ENCODE data around the gene WHRN.
A peak's percentile ranks its signal among the peaks of the same experiment; 100 is the strongest.

WHRN gene

DNA sequence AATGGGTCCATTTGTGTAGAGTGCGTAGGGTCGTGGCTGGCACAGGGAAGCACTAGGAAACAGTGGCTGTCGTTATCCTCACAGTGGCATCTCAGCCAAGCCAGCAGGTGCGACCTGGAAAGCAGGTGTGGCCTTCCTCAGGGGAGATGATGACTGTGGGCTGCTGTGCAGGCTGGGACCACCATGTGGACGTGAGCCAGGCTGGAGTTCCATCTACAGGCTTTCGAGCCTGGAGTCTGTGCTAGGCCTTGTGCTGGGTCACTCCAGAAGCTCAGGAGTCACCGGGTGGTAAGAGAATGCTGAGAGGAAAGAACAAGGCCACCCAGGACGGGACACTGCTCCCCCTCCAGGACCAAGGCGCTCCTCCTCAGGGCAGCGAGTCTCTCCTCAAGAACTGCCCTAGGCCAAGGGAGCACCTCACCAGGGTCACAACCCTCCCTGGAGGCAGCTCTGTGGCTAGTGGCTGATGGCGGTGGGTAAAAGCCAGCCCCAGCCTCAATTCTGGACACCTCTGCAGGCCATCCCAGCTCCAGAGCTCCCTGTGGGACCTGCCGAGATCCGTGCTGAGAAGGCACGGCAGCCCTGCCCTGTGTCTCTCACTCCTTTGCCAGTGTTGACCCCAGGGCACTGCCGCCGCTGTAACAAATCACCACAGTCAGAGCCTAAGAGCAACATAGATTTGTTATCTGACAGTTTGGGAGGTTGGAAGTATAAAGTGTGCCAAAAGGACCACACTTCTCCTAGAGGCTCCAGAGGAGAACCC lies 36.0 kb downstream of the WHRN start:
- DNase-seq, result no peak

- DNase-seq, result no peak
Measured at GRCh38 chr9:114467910-114468309, 37.4 kb downstream of the WHRN start.

DNA sequence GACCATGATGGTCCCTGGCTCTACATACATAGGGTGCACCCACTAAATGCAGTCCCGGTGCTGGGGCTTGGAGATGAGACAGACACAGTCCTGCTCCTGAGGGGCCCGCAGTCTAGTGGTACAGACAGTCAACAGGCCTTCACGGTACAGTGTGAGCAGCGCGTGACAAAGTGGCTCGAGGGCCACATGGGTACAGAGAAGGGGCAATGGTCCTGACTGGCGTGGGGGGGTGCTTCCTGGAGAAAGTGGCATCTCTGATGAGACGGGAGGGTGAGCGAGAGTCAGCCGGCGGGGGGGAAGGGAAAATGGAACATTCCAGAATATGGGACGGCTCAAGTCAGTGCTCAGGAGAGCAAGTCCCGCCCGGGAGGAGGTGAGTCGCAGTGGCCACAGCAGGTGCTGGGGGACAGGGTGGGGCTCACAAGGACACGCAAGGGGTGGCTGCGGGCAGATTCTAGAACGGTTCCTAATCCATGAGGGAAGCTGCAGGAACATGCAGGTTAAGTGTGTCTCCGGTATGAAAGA lies 38.0 kb downstream of the WHRN start:
- no peak for DNase-seq

DNA sequence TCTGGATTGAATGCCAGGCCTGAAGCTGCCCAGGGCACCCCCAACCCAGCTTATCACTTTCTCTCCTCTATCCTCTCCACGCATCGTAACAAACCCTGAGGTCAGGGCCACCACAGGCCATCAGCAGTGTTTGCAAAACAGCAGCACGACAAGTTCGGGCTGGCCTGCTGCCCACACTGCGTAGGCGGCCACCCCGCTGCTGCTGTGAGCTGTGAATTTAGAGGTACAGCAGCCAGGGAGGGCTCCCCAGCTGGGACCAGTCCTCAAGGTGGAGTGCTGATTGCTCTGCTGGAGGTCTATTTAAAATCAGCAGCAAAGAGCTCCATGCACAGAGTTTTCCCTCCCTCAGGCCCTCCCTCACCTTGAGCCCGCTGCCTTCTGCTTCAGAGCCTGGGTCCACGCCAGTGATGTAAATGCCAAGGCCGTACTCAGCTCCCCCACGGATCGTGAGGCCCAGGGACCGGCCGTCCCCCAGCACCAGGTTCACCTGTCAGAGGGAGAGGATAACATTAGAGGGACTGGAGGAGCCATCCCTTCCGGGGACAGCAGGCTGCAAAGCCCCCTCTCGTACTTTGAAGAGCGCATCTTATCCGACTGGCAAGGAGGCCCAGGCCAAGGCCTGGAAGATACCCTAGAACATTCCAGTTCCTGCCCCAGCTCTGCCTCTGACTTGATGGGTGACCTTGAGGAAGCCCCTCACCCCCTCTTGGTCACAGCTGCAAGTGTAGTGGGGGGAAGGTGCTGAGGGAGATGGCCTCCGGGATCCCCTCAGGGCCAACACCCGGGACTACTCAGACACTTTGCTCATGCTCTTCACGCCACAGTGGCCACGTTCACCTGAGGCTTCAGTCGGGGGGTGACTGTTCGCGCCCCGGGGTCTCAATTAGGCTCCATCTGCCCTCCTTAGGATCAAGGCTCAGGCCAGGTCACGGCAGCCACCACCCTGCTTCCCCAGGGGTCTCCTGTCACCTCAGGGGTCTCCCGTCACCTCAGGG lies 39.1 kb downstream of the WHRN start:
- no peak for DNase-seq

GRCh38 chr9:114465417-114465816 lies 39.9 kb downstream of the WHRN start:
- no peak for DNase-seq

DNA sequence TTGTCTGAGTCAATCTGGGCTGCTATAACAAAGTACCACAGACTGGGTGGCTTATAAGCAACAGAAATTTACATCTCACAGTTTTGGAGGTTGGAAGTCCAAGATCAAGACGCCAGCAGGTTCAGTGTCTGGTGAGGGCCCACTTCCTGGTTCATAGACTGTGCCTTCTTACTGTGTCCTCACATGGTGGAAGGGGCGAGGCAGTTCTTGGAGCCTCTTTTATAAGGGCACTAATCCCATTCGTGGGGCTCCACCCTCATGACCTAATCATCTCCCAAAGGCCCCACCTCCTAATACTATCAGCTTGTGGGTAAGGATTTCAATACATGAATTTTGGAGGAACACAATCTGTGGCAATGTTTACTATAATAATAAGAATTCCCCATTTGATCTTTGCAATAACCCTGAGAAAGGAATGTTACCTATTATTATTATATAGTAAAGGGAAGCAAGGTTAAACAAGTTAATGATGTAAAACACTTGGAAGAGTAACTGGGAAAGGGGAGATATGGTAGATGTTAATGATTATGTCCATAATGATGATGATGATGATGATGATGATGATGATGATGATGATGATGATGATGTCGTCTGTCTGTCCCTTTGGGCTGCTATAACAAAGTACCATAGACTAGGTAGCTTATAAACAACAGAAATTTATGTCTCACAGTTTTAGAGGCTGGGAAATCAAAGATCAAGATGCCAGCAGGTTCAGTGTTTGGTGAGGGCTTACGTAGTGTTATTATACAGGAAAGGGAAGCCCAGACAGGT lies 40.8 kb downstream of the WHRN start:
- DNase-seq, result no peak

DNA sequence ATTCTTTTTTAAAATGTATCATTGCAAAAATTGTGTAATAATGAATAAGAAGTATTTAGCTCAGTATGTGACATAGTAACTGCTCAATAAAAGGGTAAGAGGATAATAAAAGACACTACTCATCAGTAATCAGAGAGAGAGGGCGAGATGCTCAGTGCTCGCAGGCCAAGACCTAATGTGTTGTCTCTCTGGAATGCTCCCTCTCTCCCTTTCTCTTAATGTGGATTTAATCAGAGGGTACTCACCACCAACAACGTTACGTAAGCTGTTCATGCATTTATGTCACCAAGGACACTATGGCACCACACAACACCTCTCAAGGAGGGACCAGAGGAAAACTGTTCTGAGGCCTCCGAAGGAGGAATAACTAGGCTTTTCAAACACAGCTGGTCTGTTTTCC lies 42.5 kb downstream of the WHRN start:
- DNase-seq, result no peak

- no peak for DNase-seq
Measured at GRCh38 chr9:114461468-114461867, 43.8 kb downstream of the WHRN start.

DNA sequence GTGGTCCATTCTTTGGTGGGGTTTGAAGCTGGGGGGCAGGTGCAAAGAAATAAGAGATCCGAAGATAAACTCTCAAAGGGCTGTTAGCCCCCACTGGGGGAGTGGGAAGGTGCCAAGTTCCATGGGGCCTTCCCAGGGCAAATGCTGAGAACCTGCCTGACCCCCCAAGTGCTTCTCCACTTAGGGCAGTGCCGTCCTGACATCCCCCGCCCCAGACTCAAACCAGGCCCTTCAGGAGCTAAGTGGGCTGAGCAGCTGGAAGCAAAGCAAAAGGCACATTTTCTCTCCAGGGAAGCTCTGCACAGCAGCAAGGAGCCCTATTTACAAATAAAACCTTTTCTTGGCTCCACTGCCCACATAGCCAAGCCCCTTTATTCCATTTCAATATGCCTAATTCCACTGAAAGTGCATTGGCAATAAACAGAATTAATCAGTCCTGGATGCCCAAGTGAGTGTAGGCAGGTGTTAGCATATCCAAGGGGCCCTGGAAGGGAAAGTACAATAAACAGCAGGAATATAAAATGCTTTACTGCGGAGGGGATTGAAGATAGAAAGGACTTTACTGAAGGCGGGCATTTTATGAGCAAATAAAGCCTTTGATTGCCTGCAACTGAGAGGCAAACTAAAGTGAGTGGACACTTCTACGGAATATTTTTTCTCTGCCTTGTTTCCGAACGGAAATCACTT lies 44.6 kb downstream of the WHRN start:
- DNase-seq, result no peak

DNA sequence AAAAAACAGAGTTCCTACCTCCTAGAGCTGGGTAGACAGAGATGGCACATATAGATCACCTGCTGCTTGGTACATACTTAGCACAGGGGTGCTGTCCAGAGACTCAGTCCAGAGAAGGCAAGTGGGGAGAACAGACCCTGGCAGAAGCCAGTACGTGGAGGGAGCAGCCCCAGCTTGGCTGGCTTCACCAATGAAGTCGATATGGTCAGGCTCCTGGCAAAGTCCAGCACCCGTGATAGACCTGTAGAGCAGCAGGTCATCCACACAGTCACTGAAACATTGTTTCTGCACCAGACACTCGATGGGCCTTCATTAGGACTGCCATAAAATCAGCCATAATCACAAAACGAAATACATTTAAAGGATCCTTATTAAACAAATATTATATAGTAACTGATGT lies 45.8 kb downstream of the WHRN start:
- no peak for DNase-seq

- DNase-seq, result no peak
Measured at GRCh38 chr9:114456929-114457328, 48.3 kb downstream of the WHRN start.

DNA sequence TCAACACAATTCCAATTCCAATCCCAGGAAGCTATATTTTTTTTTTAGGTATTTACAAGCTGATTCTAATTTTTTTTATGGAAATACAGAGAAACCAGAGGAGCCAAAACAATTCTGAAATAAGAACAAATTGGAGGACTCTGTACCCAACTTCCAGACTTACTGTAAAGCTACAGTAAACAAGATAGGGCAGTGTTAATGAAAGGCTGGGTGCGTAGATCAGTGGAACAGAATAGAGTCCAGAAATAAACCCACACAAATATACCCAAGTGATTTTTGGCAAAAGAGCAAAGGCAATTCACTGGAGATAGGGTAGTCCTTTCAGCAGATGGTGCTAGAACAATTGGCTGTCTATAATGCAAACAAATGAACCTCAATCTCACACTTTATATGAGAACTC lies 50.6 kb downstream of the WHRN start:
- DNase-seq, result no peak

DNA sequence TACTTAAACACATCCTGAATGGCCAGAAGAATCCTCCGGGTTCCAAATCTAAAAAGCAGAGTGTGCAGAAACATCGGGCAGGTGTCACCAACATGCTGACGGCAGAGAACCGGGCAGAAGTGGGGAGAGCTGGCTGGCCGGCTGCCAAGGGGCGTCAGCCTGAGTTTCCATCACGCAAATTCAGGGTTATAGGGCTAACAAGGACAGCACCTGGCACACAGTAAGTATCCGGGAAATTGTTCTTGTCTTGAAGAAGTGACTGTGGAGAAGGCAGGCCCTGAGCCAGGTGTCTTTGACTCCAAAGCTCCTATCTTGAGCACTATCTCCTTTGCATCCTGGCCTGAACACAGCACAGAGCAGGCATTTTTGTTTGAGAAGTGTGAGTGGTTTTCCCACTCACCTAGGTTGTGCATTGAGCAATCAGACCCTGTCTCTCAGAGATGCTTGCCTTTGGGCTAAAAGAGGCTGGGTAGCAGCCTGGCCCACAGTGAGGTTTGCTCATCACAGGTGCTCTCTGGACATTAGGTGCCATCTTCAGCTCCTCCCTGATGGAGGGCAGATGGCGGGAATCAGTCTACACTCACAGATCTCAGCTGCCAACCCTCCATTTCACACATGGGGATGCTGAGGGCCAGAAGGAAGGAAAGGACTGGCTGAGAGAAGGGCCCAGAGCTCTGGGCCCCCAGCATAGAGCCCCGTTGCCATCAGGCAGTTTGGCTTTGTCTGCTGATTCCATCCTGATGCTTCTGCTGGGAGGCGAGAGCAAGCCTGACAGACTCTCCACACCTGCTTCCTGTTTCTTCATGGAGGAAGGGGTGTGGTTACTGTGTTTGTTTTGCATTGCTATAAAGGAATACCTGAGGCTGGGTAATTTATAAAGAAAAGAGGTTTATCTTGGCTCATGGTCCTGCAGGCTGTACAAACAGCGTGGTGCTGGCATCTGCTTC lies 52.8 kb downstream of the WHRN start:
- DNase-seq, result peak; percentile 38

DNA sequence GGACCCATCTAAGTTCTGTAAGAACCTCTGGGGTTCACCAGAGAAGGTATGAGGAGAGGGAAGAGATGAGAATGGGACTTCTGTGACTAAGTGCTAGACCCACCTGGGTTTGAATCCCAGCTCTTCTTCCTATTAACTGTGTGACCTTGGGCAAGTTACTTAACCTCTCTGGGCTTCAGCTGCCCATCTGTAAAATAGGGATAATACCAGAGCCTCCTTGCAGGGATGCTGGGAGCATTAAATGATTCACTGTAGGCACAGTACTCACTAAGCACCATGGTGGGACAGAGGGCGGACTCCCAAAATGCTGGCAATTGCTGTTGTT lies 53.6 kb downstream of the WHRN start:
- DNase-seq, result no peak

GRCh38 chr9:114450833-114451706 lies 54.2 kb downstream of the WHRN start:
- DNase-seq, result no peak

GRCh38 chr9:114450181-114450580 lies 55.1 kb downstream of the WHRN start:
- DNase-seq, result no peak

DNA sequence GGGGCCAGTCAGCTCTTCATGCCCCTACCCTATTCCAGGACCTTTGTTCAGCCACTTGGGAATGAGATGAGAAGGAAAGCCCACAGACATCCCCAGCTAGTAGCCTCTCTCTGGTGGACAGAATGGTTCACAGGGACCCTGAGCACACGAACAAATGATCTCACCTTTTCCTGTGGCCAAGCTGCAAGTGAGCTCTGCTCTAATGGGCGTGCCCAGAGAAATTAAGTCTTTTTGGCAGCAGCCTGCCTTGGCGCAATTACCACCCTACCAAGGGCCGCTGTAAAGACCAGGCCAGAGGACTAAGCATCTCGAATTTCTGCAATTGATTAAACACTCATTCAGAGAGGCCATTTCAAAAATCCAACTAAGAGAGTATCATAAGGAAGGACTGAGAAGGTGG lies 56.0 kb downstream of the WHRN start:
- DNase-seq, result no peak

DNA sequence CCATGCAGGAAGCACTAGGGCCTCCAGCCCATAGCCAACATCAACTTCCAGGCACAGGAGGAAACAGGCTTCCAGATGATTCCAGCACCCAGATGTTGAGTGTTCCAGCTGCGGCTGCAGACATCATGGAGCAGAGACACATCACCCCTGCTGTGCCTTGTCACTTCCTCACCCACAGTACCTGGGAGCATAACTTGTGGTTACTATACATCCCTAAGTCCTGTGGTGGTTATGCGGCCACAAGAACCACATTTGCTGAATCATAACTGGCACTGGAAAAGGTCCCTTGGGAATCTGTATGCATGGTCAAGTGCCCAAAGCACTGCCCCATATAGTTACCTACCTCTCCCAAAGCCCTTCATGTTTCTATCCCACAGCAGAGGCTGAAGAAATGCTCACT lies 56.6 kb downstream of the WHRN start:
- peak; percentile 53 for DNase-seq

DNA sequence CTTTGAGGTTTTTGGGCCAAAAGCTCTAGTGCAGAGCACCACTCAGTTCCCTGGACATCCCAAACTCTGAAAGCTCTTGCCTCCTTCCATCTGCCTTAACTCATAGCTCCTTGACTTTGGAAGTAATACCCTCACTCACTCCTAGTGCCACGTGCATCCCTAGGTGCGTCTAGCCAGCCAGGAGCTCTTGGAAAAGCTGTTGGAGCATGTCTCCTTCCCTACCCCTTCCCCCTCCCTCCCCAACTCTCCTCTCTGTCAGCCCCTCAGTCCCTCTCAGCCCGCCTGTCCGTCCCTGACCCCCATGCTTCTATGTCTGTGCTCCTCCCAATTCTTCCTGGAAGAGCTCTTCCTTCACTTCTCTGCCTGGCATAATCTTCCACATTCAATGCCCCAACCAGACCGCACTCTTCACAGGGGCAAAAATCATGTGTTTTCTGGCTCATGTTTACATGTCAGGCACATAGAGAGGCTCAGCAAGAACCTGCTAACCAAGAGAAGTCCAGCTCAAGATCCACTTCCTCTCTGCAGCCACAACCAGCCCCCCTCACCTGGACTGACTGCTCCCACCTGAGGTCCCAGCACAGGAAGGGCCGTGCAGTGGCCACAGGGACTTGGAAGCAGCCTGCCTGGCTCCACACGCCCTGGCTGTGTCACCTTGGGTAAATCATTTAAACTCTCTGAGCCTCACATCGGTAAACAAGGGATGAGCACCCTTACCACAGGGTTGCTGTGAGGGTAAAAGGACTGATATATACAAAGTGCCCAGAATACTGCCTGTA lies 58.4 kb downstream of the WHRN start:
- no peak for DNase-seq

DNA sequence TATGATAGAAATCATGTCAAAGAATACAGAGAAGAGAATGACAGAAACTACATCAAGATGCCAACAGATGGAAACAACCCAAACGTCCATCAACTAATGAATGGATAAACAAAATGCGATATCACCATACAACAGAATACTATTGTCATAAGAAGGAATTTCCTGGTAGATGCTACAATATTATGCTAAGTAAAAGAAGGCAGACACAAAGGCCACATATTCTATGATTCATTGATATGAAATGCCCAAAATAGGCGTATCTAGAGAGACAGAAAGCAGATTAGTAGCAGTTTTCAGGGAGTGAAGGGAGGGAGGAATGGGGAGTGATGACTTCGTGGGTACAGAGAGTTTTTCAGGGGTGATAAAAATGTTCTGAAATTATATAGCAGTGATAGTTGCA lies 59.2 kb downstream of the WHRN start:
- DNase-seq, result no peak

Data from GDM1 (cell line).